HUES64 (cell line): ENCODE measurements around the gene TAF5L.

Experiments
- H3K27ac ChIP-seq: 2 replicates; pipeline ENCODE4 v1.7.0; 2013; ENCODE audit warnings: low read depth, low read length, inconsistent platforms
- H3K27me3 ChIP-seq: 2 replicates; pipeline ENCODE4 v1.6.1; 2013; ENCODE audit warnings: mild to moderate bottlenecking, low read length; ENCODE audit not compliant: insufficient read depth
- H3K36me3 ChIP-seq: 2 replicates; pipeline ENCODE4 v1.6.1; 2013; ENCODE audit warnings: mild to moderate bottlenecking, low read length; ENCODE audit not compliant: insufficient read depth
- H3K4me1 ChIP-seq: 2 replicates; pipeline ENCODE4 v1.6.1; 2013; ENCODE audit warnings: mild to moderate bottlenecking, low read length, moderate library complexity; ENCODE audit not compliant: insufficient read depth
- H3K4me3 ChIP-seq: 2 replicates; pipeline ENCODE4 v1.5.1; 2013; ENCODE audit warnings: mild to moderate bottlenecking, low read length, moderate library complexity
- H3K9ac ChIP-seq: 2 replicates; pipeline ENCODE4 v1.6.1; 2013; ENCODE audit warnings: mild to moderate bottlenecking, low read depth, low read length
- H3K9me3 ChIP-seq: 2 replicates; pipeline ENCODE4 v1.6.1; 2013; ENCODE audit warnings: low read depth, low read length; ENCODE audit not compliant: insufficient read depth
- WGBS: fragments of 150-250, 120-280 bp; methylation state at CpG from one replicate; pipeline ENCODE4 v1.1.7; 2013; ENCODE audit warnings: missing lambda C conversion rate; 5-methylcytosine and 5-hydroxymethylcytosine counted together

The TAF5L gene

DNA sequence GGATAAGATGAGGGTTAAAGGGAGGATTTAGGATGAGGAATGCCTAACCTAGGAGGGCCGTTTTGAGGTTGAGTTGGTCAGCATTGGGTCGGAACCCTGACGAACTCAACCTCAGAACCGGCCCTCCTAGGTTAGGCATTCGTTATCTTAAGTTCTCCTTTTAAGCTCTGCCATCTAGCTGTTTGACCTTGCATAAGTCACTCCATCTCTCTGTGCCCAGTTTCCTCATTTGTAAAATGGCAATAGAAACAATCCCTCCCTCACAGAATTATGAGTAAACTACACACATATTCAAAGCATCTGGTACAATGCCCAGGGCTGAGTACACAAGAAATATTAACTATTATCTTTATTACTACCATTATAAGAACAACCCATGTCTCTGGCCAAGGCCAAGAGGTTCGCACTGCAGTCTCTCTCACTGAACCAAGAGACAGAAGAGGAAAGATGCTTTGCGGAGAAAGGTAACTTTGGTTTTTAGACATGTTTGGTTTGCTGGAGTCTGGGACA lies 72.2 kb downstream of the TAF5L start:
- WGBS, result 93% methylated on average over 7 of the region's 7 CpGs
- H3K4me3 ChIP-seq, result no peak overlapping the region
- H3K9me3 ChIP-seq, result no peaks in the 10 kb centered on the region
- H3K36me3 ChIP-seq, result 0 out of 2 replicates have a peak, but pooled peaks cover 4% of the 10 kb centered on the region
- peaks cover 8% of the 10 kb centered on the region for H3K4me1 ChIP-seq
- peaks cover 7% of the 10 kb centered on the region; the same call in 1 of the 2 replicates for H3K27me3 ChIP-seq
- no peak overlapping the region for H3K9ac ChIP-seq
- no peak overlapping the region for H3K27ac ChIP-seq

GRCh38 chr1:229552732-229553131 lies 73.2 kb downstream of the TAF5L start:
- Histone ChIP-seq H3K27me3 (peaks cover 7% of the 10 kb centered on the region; the same call in 1 of the 2 replicates), H3K9me3 (no peaks in the 10 kb centered on the region), H3K4me3 (no peak overlapping the region), H3K27ac (no peak overlapping the region), H3K36me3 (peaks cover 9% of the 10 kb centered on the region; the same call in 1 of the 2 replicates), H3K4me1 (peaks cover 8% of the 10 kb centered on the region), H3K9ac (no peak overlapping the region)
- 89% methylated on average over 5 of the region's 5 CpGs for WGBS

- H3K36me3 ChIP-seq, result peaks cover 25% of the 10 kb centered on the region
- no peaks in the 10 kb centered on the region for H3K9me3 ChIP-seq
- H3K27me3 ChIP-seq, result no peaks in the 10 kb centered on the region
- no peak overlapping the region for H3K9ac ChIP-seq
- H3K4me1 ChIP-seq, result no peaks in the 10 kb centered on the region
- H3K4me3 ChIP-seq, result no peak overlapping the region
- 90% methylated on average over 3 of the region's 3 CpGs for WGBS
- no peak overlapping the region for H3K27ac ChIP-seq
These were observed 74.9 kb downstream of the TAF5L start for GRCh38 chr1:229550812-229551567.

DNA sequence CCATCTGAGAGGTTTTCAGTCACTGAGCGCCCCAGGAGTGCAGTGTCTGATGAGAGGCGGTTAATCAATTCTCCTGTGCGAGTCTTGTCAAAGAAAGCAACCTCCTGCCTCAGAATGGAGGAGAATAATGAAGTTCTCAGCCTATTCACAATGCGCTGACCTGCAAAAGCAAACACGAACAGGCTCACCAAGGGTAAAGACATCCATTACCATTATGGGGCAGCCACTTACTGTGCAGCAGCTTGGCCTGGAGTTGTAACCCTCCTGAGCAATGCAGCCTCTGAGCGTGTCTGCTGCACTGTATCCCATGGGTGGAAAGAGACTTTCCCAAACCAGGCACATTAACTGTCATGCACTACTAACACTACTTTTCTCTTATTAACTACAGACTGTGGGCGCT lies 78.4 kb downstream of the TAF5L start:
- WGBS, result 95% methylated on average over 6 of the region's 7 CpGs
- H3K9ac ChIP-seq, result no peak overlapping the region
- no peak overlapping the region for H3K27ac ChIP-seq
- no peaks in the 10 kb centered on the region for H3K4me1 ChIP-seq
- H3K9me3 ChIP-seq, result no peaks in the 10 kb centered on the region
- H3K27me3 ChIP-seq, result no peaks in the 10 kb centered on the region
- no peak overlapping the region for H3K4me3 ChIP-seq
- peaks cover 38% of the 10 kb centered on the region for H3K36me3 ChIP-seq

GRCh38 chr1:229544587-229544986 lies 81.3 kb downstream of the TAF5L start:
- no peaks in the 10 kb centered on the region for H3K27me3 ChIP-seq
- H3K9ac ChIP-seq, result no peak overlapping the region
- no peak overlapping the region for H3K4me3 ChIP-seq
- WGBS, result 89% methylated on average over 1 of the region's 1 CpG
- no peak overlapping the region for H3K27ac ChIP-seq
- H3K4me1 ChIP-seq, result no peaks in the 10 kb centered on the region
- peaks cover 51% of the 10 kb centered on the region for H3K36me3 ChIP-seq
- no peaks in the 10 kb centered on the region for H3K9me3 ChIP-seq
